HepG2 (cell line): ENCODE data around the gene RPEL1. TPM values are rescaled to one million over a fixed set of nuclear protein-coding genes. Genes with fewer than 3 reads are reported as not detected.
A peak's percentile ranks its signal among the peaks of the same experiment; 100 is the strongest.

Experiments used
- ATAC-seq: fragments of 200-7000 bp; cut with Tn5 transposase; 3 replicates; pipeline ENCODE4 v1.9.1; 2020; ENCODE audit warnings: mild to moderate bottlenecking, moderate library complexity
- BruUV-seq: library from RNA; stranded (reverse); fragments of 400-500 nt; replicated peaks from 2 replicates; lab custom pipeline; 2021; lab: Mats Ljungman, UMichigan
- CTCF ChIA-PET: fragments of 300-600 bp; formaldehyde crosslinking; extraction: SDS; loops from one replicate; lab custom pipeline; 2021; ENCODE audit warnings: low total read pairs, inconsistent platforms, low intra/inter-chr PET ratio; lab: Yijun Ruan, JAX
- POLR2A ChIA-PET: fragments of 350-600 bp; sonication (Branson Sonifier 250); formaldehyde crosslinking; loops from one replicate; lab custom pipeline; 2020; ENCODE audit warnings: antibody characterized with exemption, inconsistent platforms; lab: Yijun Ruan, JAX
- DNase-seq: peaks from one replicate; pipeline ENCODE4 v3.0.0-alpha.2; 2015; ENCODE audit warnings: low spot score
- FAIRE-seq: peaks from 3 replicates; lab custom pipeline; 2011; peaks lifted over from hg19 to GRCh38; lab: Jason Lieb, UNC
- H2AFZ ChIP-seq: one replicate; pipeline ENCODE4 v1.6.1; 2011; ENCODE audit warnings: low read length, inconsistent platforms
- H3K27ac ChIP-seq: fragments of 300-600 bp; 3 replicates; pipeline ENCODE4 v1.8.0; 2011; ENCODE audit warnings: mixed run types, mild to moderate bottlenecking, mixed read lengths, low read length, inconsistent platforms; ENCODE audit not compliant: insufficient read depth; ENCODE audit errors: extremely low read length
- H3K27me3 ChIP-seq, 2 experiments: fragments of 200-600 bp in 1 of 2; 2 replicates in 1 of 2; 3 replicates in 1 of 2; pipeline versions ENCODE4 v1.6.0 to v1.8.0; 2011; ENCODE audit warnings: low read length in 2 of 2, mild to moderate bottlenecking in 2 of 2, moderate library complexity in 2 of 2, inconsistent platforms in 1 of 2; ENCODE audit not compliant: insufficient read depth in 2 of 2, control insufficient read depth in 1 of 2
- H3K36me3 ChIP-seq, 2 experiments: fragments of 200-600 bp in 1 of 2; replicated peaks in 1 of 2; 2 replicates in 1 of 2; 3 replicates in 1 of 2; pipeline versions ENCODE4 v1.5.1 to v1.8.0; 2011; ENCODE audit warnings: low read length in 2 of 2, inconsistent platforms in 1 of 2; ENCODE audit not compliant: insufficient read depth in 2 of 2, control insufficient read depth in 1 of 2
- H3K4me1 ChIP-seq: 2 replicates; pipeline ENCODE4 v1.5.1; 2012; ENCODE audit warnings: low read length, inconsistent platforms; ENCODE audit not compliant: insufficient read depth
- H3K4me2 ChIP-seq: 2 replicates; pipeline ENCODE4 v1.6.0; 2011; ENCODE audit warnings: low read depth, low read length, inconsistent platforms
- H3K4me3 ChIP-seq, 3 experiments: fragments of 200-600 bp in 1 of 3; sonication (generic), shearing (Covaris generic) in 1 of 3; replicated peaks in 1 of 3; 2 replicates each; pipeline ENCODE4 v1.5.1; 2011 to 2016; ENCODE audit warnings: low read length in 3 of 3, inconsistent platforms in 2 of 3, low read depth in 2 of 3, mild to moderate bottlenecking in 2 of 3, control low read depth in 1 of 3, mixed read lengths in 1 of 3; ENCODE audit not compliant: insufficient read depth in 1 of 3
- H3K79me2 ChIP-seq: one replicate; pipeline ENCODE4 v1.6.1; 2011; ENCODE audit warnings: low read length, inconsistent platforms; ENCODE audit not compliant: insufficient read depth
- H3K9ac ChIP-seq: 2 replicates; pipeline ENCODE4 v1.6.0; 2011; ENCODE audit warnings: mild to moderate bottlenecking, low read depth, low read length, inconsistent platforms; ENCODE audit not compliant: insufficient read depth
- H3K9me3 ChIP-seq: 2 replicates; pipeline ENCODE4 v1.5.1; 2012; ENCODE audit warnings: mild to moderate bottlenecking, low read length
- H4K20me1 ChIP-seq: 2 replicates; pipeline ENCODE4 v1.6.0; 2011; ENCODE audit warnings: inconsistent platforms, mild to moderate bottlenecking, low read length, moderate library complexity; ENCODE audit not compliant: insufficient read depth
- HOMEZ ChIP-seq: IDR thresholded peaks from 2 replicates; pipeline ENCODE4 v1.6.1; 2016; ENCODE audit warnings: low read depth
- PLSCR1 ChIP-seq: sonication (generic); formaldehyde crosslinking; IDR thresholded peaks from 2 replicates; pipeline ENCODE4 v1.5.0; 2020; ENCODE audit warnings: missing genetic modification reagents, mild to moderate bottlenecking, borderline replicate concordance
- TRIM22 ChIP-seq: fragments of 450-650 bp; IDR thresholded peaks from 2 replicates; pipeline ENCODE4 v1.6.1; 2017
- ZBTB8A ChIP-seq: sonication (generic); formaldehyde crosslinking; IDR thresholded peaks from 2 replicates; pipeline ENCODE4 v1.4.0; 2020; ENCODE audit warnings: mild to moderate bottlenecking, low read depth, missing genetic modification reagents, borderline replicate concordance
- ZGPAT ChIP-seq: IDR thresholded peaks from 2 replicates; pipeline ENCODE4 v1.6.1; 2016; ENCODE audit warnings: mild to moderate bottlenecking
- ZNF281 ChIP-seq: sonication (generic); formaldehyde crosslinking; IDR thresholded peaks from 2 replicates; pipeline ENCODE4 v1.4.0; 2020; ENCODE audit warnings: missing genetic modification reagents, borderline replicate concordance
- WGBS: methylation state at CpG from one replicate; pipeline ENCODE4 v1.1.6; 2017; ENCODE audit warnings: low lambda C conversion rate; 5-methylcytosine and 5-hydroxymethylcytosine counted together
- in situ Hi-C: cut with HindIII; loops from 2 replicates; pipeline ENCODE4 v1.10.0; 2017; ENCODE audit warnings: low pct_unique_long_range_greater_than_20kb; ENCODE audit not compliant: extremely low pct_ligation_motif_present
- intact Hi-C: fragments of 100-400 bp; cut with micrococcal nuclease; formaldehyde crosslinking; loops from one replicate; pipeline ENCODE4 v1.10.0; 2022; ENCODE audit not compliant: unreplicated experiment
- polyA plus RNA-seq, 8 experiments: library from polyadenylated mRNA; depleted of rRNA in 3 of 8; stranded (reverse) in 7 of 8; unstranded in 1 of 8; fragments of >200 nt; fragmentation: Illumina TruSeq in 4 of 8; extraction: Trizol in 4 of 8; gene quantifications; 2 replicates each; pipeline versions ENCODE4 v1.2.1 to v1.2.3, GENCODE V29; 2011 to 2016; ENCODE audit warnings: low read depth in 4 of 8, missing spikeins in 1 of 8, mixed read lengths in 1 of 8; ENCODE audit not compliant: insufficient read depth in 1 of 8
- total RNA-seq, 5 experiments: library from RNA; depleted of rRNA; stranded (reverse); fragments of >200 nt; fragmentation: Illumina TruSeq; extraction: Trizol; gene quantifications; 2 replicates each; pipeline ENCODE4 v1.2.3, GENCODE V29; 2016; ENCODE audit warnings: low read depth in 1 of 5

RPEL1 gene
- total and polyA plus RNA-seq, 2 of the 13 experiments (the other 11 are each of a cell fraction or from before 2014, with no cell fraction given), result 0.04 to 0.07 TPM

- TF ChIP-seq TRIM22, result no peak
- TF ChIP-seq, all 625 proteins: peak for 0
Measured at GRCh38 chr10:103280506-103280905, 34.8 kb downstream of the RPEL1 start (continued).

- CTCF ChIA-PET, result no interaction called here
- intact Hi-C loops (no loop called here), in situ Hi-C loops (no loop called here)
- FAIRE-seq (no peak), ATAC-seq (no peak), DNase-seq (no peak)
- TF ChIP-seq HOMEZ (no peak), ZGPAT (CRISPR knock-in tag) (no peak), PLSCR1 (CRISPR knock-in tag) (no peak), ZNF281 (CRISPR knock-in tag) (peak; percentile 61; the same call in 1 of the 2 replicates), ZBTB8A (CRISPR knock-in tag) (no peak)
- no peak overlapping the region; a peak in 1 of 6 replicates for H3K4me3 ChIP-seq
- no peaks in the 10 kb centered on the region for H3K36me3 ChIP-seq
- H4K20me1 ChIP-seq, result 0 out of 2 replicates have a peak, but pooled peaks cover 3% of the 10 kb centered on the region
- H3K9me3 ChIP-seq, result no peaks in the 10 kb centered on the region
- H3K79me2 ChIP-seq, result no peaks in the 10 kb centered on the region
- no peak overlapping the region for H3K27ac ChIP-seq
- BruUV-seq, result no TSS peak
- no peak overlapping the region for H3K9ac ChIP-seq
- POLR2A ChIA-PET, result interaction anchor here (0.6 kb wide), 1 partner anchor 17 kb away, joined by 3 read pairs; no protein-coding TSS in a partner anchor
- no peak overlapping the region for H2AFZ ChIP-seq
- peaks cover 5 to 26% of the 10 kb centered on the region in 2 experiments; a peak in 4 of 5 replicates for H3K27me3 ChIP-seq
- H3K4me2 ChIP-seq, result no peak overlapping the region; the same call in 1 of the 2 replicates
- peaks cover 8% of the 10 kb centered on the region; the same call in 1 of the 2 replicates for H3K4me1 ChIP-seq
- 1% methylated on average over 11 of the region's 14 CpGs for whole genome bisulfite sequencing
Measured at GRCh38 chr10:103281753-103282152, 36.1 kb downstream of the RPEL1 start.
